IMR-90 (cell line): ENCODE measurements around the gene PMM1. TPM values are rescaled to one million over a fixed set of nuclear protein-coding genes. Genes with fewer than 3 reads are reported as not detected.
A peak's percentile ranks its signal among the peaks of the same experiment; 100 is the strongest.
"Not testable (repeated sequence)": the region's sequence is repeated elsewhere in the genome, so short reads cannot be mapped to it uniquely, and the experiment has no call there.

Experiments used
- ATAC-seq: fragments of 200-7000 bp; cut with Tn5 transposase; 2 replicates; pipeline ENCODE4 v1.9.1; 2020; ENCODE audit warnings: low read depth, mild to moderate bottlenecking, moderate library complexity
- BruUV-seq: library from RNA; stranded (reverse); fragments of 400-500 nt; replicated peaks from 2 replicates; lab custom pipeline; 2021; lab: Mats Ljungman, UMichigan
- CTCF ChIA-PET: fragments of 300-600 bp; formaldehyde crosslinking; extraction: SDS; loops from one replicate; lab custom pipeline; 2021; ENCODE audit warnings: antibody characterized with exemption; lab: Yijun Ruan, JAX
- POLR2A ChIA-PET: fragments of 300-600 bp; sonication (Branson Sonifier 250); formaldehyde crosslinking; loops from one replicate; lab custom pipeline; 2022; ENCODE audit warnings: antibody characterized with exemption; ENCODE audit not compliant: unreplicated experiment; lab: Charles Lee
- DNase-seq: peaks from one replicate; pipeline ENCODE4 v3.0.0; 2013
- H2AFZ ChIP-seq: replicated peaks from 2 replicates; pipeline ENCODE3; 2013; ENCODE audit warnings: low read length, mild to moderate bottlenecking; ENCODE audit not compliant: poor library complexity
- H2AK5ac ChIP-seq: 2 replicates; pipeline ENCODE4 v1.6.1; 2013; ENCODE audit warnings: low read depth, low read length, inconsistent platforms
- H2AK9ac ChIP-seq: replicated peaks from 2 replicates; pipeline ENCODE3; 2013; ENCODE audit warnings: mild to moderate bottlenecking, low read depth, low read length, moderate library complexity; ENCODE audit not compliant: poor library complexity
- H2BK120ac ChIP-seq: 2 replicates; pipeline ENCODE4 v1.6.1; 2013; ENCODE audit warnings: low read depth, low read length, inconsistent platforms
- H2BK15ac ChIP-seq: 3 replicates; pipeline ENCODE4 v1.6.1; 2013; ENCODE audit warnings: low read depth, low read length, inconsistent platforms
- H2BK20ac ChIP-seq: 2 replicates; pipeline ENCODE4 v1.6.1; 2013; ENCODE audit warnings: low read depth, mild to moderate bottlenecking, inconsistent platforms, low read length, moderate library complexity
- H2BK5ac ChIP-seq: 2 replicates; pipeline ENCODE4 v1.6.1; 2013; ENCODE audit warnings: mild to moderate bottlenecking, low read depth, low read length, inconsistent platforms; ENCODE audit not compliant: poor library complexity, severe bottlenecking
- H3K14ac ChIP-seq: replicated peaks from 2 replicates; pipeline ENCODE4 v1.6.1; 2013; ENCODE audit warnings: low read depth, low read length, inconsistent platforms
- H3K18ac ChIP-seq: 2 replicates; pipeline ENCODE4 v1.6.1; 2013; ENCODE audit warnings: low read depth, low read length, control low read depth
- H3K23ac ChIP-seq: 2 replicates; pipeline ENCODE4 v1.6.1; 2013; ENCODE audit warnings: low read depth, low read length, inconsistent platforms
- H3K27ac ChIP-seq: 2 replicates; pipeline ENCODE4 v1.5.1; 2013; ENCODE audit warnings: mild to moderate bottlenecking, control low read depth, low read length; ENCODE audit not compliant: insufficient read depth
- H3K27me3 ChIP-seq: 2 replicates; pipeline ENCODE4 v1.6.1; 2013; ENCODE audit warnings: low read length; ENCODE audit not compliant: control insufficient read depth, insufficient read depth
- H3K36me3 ChIP-seq: 2 replicates; pipeline ENCODE4 v1.6.1; 2013; ENCODE audit warnings: low read length, mixed read lengths; ENCODE audit not compliant: control insufficient read depth, insufficient read depth
- H3K4ac ChIP-seq: 2 replicates; pipeline ENCODE4 v1.6.1; 2013; ENCODE audit warnings: low read depth, low read length, inconsistent platforms
- H3K4me1 ChIP-seq: 2 replicates; pipeline ENCODE4 v1.6.1; 2013; ENCODE audit warnings: low read length, mixed read lengths; ENCODE audit not compliant: control insufficient read depth, insufficient read depth
- H3K4me2 ChIP-seq: 2 replicates; pipeline ENCODE4 v1.6.1; 2013; ENCODE audit warnings: low read depth, mild to moderate bottlenecking, control low read depth, low read length, moderate library complexity
- H3K4me3 ChIP-seq: 2 replicates; pipeline ENCODE4 v1.5.1; 2013; ENCODE audit warnings: low read depth, mild to moderate bottlenecking, control low read depth, low read length, moderate library complexity; ENCODE audit not compliant: insufficient read depth
- H3K56ac ChIP-seq: 2 replicates; pipeline ENCODE4 v1.6.1; 2013; ENCODE audit warnings: low read length, inconsistent platforms; ENCODE audit not compliant: insufficient read depth; ENCODE audit errors: extremely low read depth
- H3K79me1 ChIP-seq, 2 experiments: 2 replicates each; pipeline ENCODE4 v1.6.1; 2013; ENCODE audit warnings: low read length in 2 of 2, inconsistent platforms in 1 of 2, low read depth in 1 of 2
- H3K9ac ChIP-seq: 2 replicates; pipeline ENCODE4 v1.6.1; 2013; ENCODE audit warnings: low read depth, low read length, control low read depth
- H3K9me1 ChIP-seq: 2 replicates; pipeline ENCODE4 v1.6.1; 2013; ENCODE audit warnings: low read length, inconsistent platforms; ENCODE audit not compliant: insufficient read depth
- H3K9me3 ChIP-seq: 2 replicates; pipeline ENCODE4 v1.6.1; 2013; ENCODE audit warnings: low read length; ENCODE audit not compliant: control insufficient read depth, insufficient read depth
- H4K20me1 ChIP-seq: 2 replicates; pipeline ENCODE4 v1.6.1; 2013; ENCODE audit warnings: low read length, inconsistent platforms; ENCODE audit not compliant: insufficient read depth
- H4K5ac ChIP-seq: 2 replicates; pipeline ENCODE4 v1.6.1; 2013; ENCODE audit warnings: mild to moderate bottlenecking, low read depth, low read length, control low read depth
- H4K8ac ChIP-seq, 2 experiments: 2 replicates each; pipeline ENCODE4 v1.6.1; 2013; ENCODE audit warnings: low read depth in 2 of 2, low read length in 2 of 2, control low read depth in 1 of 2, inconsistent platforms in 1 of 2
- H4K91ac ChIP-seq: 2 replicates; pipeline ENCODE4 v1.6.1; 2013; ENCODE audit warnings: low read depth, low read length, inconsistent platforms; ENCODE audit not compliant: insufficient read depth
- WGBS, 2 experiments: methylation state at CpG; one replicate each; pipeline versions ENCODE4 v1.1.5 to v1.1.7; 2013; ENCODE audit warnings: missing lambda C conversion rate in 2 of 2; ENCODE audit not compliant: insufficient read length in 1 of 2; ENCODE audit errors: extremely low coverage in 2 of 2; 5-methylcytosine and 5-hydroxymethylcytosine counted together
- dilution Hi-C: fragments of 300-500 bp; cut with HindIII; formaldehyde crosslinking; loops from one replicate; pipeline ENCODE4 v1.14.3; 2018; ENCODE audit warnings: low sequenced_read_pairs; ENCODE audit not compliant: unreplicated experiment
- in situ Hi-C: fragments of 300-500 bp; cut with MboI; formaldehyde crosslinking; loops from 3 replicates; pipeline ENCODE4 v1.14.3; 2019; ENCODE audit warnings: low sequenced_read_pairs, inconsistent platforms, mixed read lengths
- intact Hi-C: fragments of 100-400 bp; cut with micrococcal nuclease; formaldehyde crosslinking; loops from 2 replicates; pipeline ENCODE4 v1.10.0; 2022
- polyA plus RNA-seq, 3 experiments: library from polyadenylated mRNA; depleted of rRNA; stranded (reverse); fragments of >200 nt; gene quantifications; 2 replicates each; pipeline ENCODE4 v1.2.3, GENCODE V29; 2012; ENCODE audit warnings: low replicate concordance in 1 of 3
- total RNA-seq: library from RNA; depleted of rRNA; stranded (reverse); fragments of >200 nt; gene quantifications from 2 replicates; pipeline ENCODE4 v1.2.3, GENCODE V29; 2012

The PMM1 gene
- total and polyA plus RNA-seq, 2 of the 4 experiments (the other 2 are of a cell fraction): 22.8 to 92.8 TPM

GRCh38 chr22:41558241-41558630 is 31.4 kb downstream of the PMM1 start:
- Histone ChIP-seq H2AK5ac (peak overlapping the region; percentile 99), H4K5ac (peak overlapping the region; percentile 89), H3K9me1 (peaks cover 34% of the 10 kb centered on the region), H3K14ac (peak overlapping the region; percentile 96; the same call in 1 of the 2 replicates), H4K91ac (peak overlapping the region; percentile 99), H2BK5ac (peak overlapping the region; percentile 87), H2AK9ac (peak overlapping the region; percentile 94), H4K8ac (peak overlapping the region; percentile 96 to 99; a peak in 3 of 4 replicates), H2BK15ac (peak overlapping the region; percentile 96), H2BK20ac (peak overlapping the region; percentile 93), H2BK120ac (peak overlapping the region; percentile 99), H3K79me1 (peaks cover 4 to 59% of the 10 kb centered on the region in 2 experiments; a peak in 3 of 4 replicates), H3K4me1 (peaks cover 36% of the 10 kb centered on the region), H3K4ac (peak overlapping the region; percentile 99), H2AFZ (peak overlapping the region; percentile 94), H3K27ac (peak overlapping the region; percentile 90)
- H3K27me3 ChIP-seq, H3K4me2 ChIP-seq, ATAC-seq, H3K56ac ChIP-seq, POLR2A ChIA-PET, H3K18ac ChIP-seq, intact Hi-C loops, CTCF ChIA-PET, H4K20me1 ChIP-seq, BruUV-seq, H3K9ac ChIP-seq, H3K4me3 ChIP-seq, in situ Hi-C loops, dilution Hi-C loops, H3K36me3 ChIP-seq, H3K9me3 ChIP-seq, H3K23ac ChIP-seq, DNase-seq: not testable (repeated sequence)
- WGBS, 2 experiments: 84% methylated on average over 3 of the region's 13 CpGs; no CpG with 5 or more reads in 1 of the 2 experiments
